Smooth muscle cell of trachea (primary cell): ENCODE results near the gene ZDHHC16. TPM values are rescaled to one million over a fixed set of nuclear protein-coding genes. Genes with fewer than 3 reads are reported as not detected.

Experiments used
- total RNA-seq: library from RNA; depleted of rRNA; stranded (reverse); fragments of >200 nt; gene quantifications from 2 replicates; pipeline ENCODE4 v1.2.1, GENCODE V29; 2014

The ZDHHC16 gene
- total RNA-seq, result 42.6 and 59.0 TPM in 2 replicates

DNA sequence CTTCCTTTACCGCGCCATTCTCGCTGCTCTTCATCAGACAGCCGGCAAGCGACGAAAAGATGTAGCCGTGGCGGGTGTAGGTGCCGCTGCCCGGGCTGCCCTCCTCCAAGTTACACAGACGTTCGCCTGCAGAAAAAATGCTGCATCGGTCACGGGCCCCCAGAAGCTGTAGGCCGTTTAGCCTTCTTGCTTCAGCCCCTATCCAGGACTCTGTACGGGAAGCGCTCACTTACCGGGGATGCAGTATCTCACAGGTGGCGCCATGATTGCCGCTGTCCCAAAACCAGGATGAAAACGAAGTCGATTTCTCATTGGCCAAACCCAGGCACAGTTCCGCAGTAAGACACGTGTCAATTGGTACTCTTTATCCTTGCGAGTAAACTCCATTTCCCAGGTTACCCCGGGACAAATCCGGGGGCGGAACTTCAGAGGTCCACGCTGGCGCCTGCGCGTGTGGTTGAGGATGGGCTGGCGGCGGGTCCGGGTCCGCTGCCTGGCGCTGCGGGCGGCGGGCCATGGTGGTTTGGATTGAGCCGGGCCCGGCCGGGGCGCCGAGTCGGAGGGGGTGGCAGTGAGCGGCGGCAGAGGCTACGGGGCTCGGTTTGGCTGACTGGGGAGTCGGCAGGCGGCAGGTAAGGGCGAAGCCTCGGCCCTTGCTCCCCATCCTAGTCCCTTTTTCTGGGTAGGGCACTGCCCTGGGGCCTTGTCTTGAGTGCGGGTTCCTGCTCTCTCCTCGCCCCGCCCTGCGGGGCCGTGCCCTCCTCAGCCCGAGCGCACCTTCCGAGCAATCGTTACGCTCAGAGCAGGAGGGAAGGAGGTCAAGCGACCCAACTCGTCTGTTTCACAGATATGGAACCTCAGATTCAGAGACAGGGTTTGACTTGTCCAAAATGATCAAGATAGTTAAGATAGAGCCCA, at the start of gene ZDHHC16, which contains the start of gene EXOSC1:
TSS of gene ZDHHC16 (plus strand) at position 454 of the 918 bp plus-strand sequence. CDS start 5,501 bp downstream, outside the sequence.
TSS of gene EXOSC1 (minus strand) at position 285 of the 918 bp plus-strand sequence. CDS start at position 264, 21 bp downstream.

DNA sequence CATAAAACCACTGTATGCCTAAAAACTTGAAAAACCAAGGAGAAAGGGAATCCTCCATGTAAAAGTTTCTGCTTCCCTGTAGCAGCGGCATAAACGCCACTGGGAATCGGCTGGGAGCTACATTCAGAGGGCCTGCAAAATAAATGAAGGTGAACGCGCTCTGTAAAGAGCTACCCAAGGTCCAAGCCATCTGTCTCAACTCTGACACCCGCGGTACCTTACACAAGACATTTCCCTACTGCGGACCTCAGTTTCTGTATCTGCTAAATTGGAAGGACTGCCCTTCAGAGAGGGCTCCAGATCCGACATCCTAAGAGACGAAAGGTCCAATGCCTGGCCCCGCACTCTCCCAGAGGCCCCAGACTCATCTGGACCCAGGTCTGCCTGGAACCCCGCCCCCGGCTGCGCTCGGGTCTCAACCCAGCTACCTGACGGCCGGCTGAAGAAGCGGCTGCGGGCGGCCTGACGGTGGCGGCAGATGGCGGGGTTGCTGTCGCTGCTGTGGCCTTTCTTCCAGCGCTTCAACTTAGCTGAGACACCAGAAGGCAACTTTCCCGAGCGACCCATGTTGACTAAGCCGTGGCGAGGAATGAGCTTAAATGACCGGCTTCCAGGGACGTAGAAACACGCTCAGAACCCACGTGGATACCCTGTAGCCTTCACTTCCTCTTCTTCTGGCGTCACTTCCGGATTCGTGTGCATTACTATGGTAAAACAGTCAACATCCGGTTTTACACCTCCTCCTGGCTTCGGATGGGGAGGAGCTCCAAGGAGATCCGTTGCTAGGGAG, 45.1 kb upstream of the ZDHHC16 start, which contains the start of gene RRP12:
TSS of gene RRP12 (minus strand) at position 676 of the 790 bp plus-strand sequence. CDS start at position 567, 109 bp downstream.

DNA sequence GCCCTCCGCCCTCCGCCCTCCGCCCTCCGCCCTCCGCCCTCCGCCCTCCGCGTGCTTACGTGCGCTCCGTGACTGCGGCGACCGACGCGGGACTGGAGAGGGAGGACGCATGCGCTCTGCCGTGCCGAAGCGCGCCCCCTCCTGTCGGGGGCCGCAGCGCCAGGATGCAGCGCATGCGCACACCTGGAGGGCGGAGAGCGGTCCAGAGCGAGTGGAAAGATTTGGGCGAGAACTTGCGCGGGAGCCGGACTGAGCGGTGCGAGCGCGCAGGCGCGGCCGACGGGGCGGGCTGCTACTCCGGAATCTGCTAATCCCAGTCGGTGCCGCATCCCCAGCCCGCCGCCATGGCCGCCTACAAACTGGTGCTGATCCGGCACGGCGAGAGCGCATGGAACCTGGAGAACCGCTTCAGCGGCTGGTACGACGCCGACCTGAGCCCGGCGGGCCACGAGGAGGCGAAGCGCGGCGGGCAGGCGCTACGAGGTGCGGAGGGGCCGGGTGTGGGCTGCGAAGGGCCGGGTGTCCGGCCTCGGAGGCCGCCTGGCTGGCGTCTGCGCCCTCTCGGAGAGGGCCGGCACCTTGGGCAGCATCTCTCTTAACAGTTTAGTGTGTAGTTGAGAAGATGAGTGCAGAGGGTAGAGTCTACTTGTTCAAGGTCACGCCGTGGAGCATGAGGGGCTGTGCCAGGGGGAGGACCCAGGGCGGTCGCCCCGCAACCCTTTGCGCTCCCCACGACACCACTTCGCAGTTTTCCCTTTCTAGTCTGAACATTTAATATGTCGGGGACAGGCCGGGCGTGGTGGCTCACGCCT, 19.8 kb upstream of the ZDHHC16 start, which contains the start of gene PGAM1:
TSS of gene PGAM1 (plus strand) at position 228 of the 812 bp plus-strand sequence. CDS start at position 345, 117 bp downstream.

DNA sequence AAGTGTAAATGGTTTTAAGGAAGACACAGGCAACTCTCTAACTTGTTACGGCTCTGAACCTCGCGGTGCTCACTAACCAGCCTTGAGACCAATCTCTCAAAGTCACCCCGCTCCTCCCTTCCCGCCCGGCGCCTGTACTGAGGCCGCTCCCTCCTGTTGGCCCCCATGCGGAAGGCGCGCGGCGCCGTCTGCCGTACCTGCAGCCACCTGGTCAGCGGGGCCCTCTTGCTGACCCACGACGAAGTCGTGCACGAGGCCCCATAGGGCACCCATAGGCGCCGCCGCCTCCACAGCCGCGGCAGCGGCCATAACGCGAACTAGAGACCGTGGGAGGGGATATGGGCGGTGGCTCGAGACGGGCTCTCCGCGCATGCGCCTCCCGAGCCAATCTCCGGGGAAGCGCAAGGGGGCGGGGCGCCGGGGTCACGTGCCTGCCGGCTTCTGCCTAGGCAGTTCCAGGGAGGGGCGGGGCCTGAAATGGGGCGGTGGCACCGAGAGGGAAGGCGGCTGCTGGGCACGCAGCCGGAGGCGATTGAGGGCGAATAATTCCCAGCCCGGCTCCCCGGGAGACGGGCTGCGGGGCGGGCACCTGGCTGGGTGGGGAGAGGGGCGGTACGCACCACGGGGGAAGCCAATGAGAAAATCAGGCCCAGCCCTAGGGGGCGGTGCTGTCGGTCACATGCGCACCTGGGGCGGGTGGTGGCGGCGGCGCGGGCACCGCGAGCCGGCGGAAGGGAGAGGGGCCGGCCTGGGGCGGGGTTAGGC, 52.3 kb downstream of the ZDHHC16 start, which contains the start of gene MMS19:
TSS of gene MMS19 (minus strand) at position 347 of the 765 bp plus-strand sequence. CDS start at position 309, 38 bp downstream.

DNA sequence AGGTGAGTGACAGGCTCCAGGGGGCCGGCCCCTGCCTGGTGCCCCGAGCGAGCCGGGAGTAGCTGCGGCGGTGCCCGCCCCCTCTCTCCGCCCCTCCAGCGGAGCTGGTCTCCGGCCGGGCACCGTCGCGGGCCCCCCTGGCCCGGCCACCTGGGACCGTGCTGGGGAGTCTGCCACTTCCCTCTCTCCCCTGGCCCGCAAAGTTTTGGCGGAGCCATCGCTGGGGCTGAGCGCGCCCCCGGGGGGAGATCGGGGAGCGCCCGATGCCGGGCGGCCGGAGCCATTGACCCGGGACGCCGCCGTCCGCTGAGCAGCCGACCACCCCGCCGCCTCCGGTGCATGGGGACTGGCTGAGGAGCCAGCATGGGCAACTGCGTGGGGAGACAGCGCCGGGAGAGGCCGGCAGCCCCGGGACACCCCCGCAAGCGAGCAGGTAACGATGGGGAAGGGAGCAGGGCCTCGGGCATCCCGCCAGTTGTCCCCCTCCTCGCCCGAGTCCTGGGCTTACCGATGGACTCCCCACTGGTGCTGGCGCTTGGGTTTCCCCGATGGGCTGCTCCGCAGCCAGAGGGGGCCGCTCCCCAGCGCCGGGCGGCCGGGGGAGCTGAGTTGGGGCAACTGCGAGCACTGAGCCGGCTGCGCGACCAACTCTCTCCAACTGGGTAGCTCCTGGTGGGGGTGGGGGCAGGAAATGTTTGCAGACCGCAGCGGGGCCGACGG, 53.0 kb downstream of the ZDHHC16 start, which contains the start of gene UBTD1:
TSS of gene UBTD1 (plus strand) at position 84 of the 720 bp plus-strand sequence. CDS start at position 364, 280 bp downstream.

Other genes starting within 250 kb of the ZDHHC16 start
- gene ARHGAP19, start 153.5 kb upstream of the ZDHHC16 start, total RNA-seq, result 3.5 and 11.5 TPM in 2 replicates
- gene FRAT1, start 126.9 kb upstream of the ZDHHC16 start, total RNA-seq, result 3.3 and 3.8 TPM in 2 replicates
- gene FRAT2, start 111.4 kb upstream of the ZDHHC16 start, total RNA-seq, result 4.2 and 5.8 TPM in 2 replicates
- gene RRP12, start 44.8 kb upstream of the ZDHHC16 start, total RNA-seq, result 11.8 and 17.9 TPM in 2 replicates
- 450 and 544 TPM in 2 replicates for gene PGAM1, start 20.0 kb upstream of the ZDHHC16 start, total RNA-seq
- gene EXOSC1, start 169 bp upstream of the ZDHHC16 start, total RNA-seq, result 40.2 and 41.9 TPM in 2 replicates
- 87.3 and 97.9 TPM in 2 replicates for gene MMS19, start 52.2 kb downstream of the ZDHHC16 start, total RNA-seq
- gene UBTD1, start 52.7 kb downstream of the ZDHHC16 start, total RNA-seq, result 17.2 and 36.2 TPM in 2 replicates
- gene ANKRD2, start 126.6 kb downstream of the ZDHHC16 start, total RNA-seq, result 0.50 and 2.3 TPM in 2 replicates
- 1.3 and 3.3 TPM in 2 replicates for gene HOGA1, start 138.2 kb downstream of the ZDHHC16 start, total RNA-seq
- 0.15 TPM in 1 of 2 replicates, not detected in the other for gene C10orf62, start 143.5 kb downstream of the ZDHHC16 start, total RNA-seq
- gene MORN4, start 187.3 kb downstream of the ZDHHC16 start, total RNA-seq, result 3.3 and 3.5 TPM in 2 replicates
- 24.3 and 40.2 TPM in 2 replicates for gene PI4K2A, start 194.5 kb downstream of the ZDHHC16 start, total RNA-seq
- gene AVPI1, start 241.1 kb downstream of the ZDHHC16 start, total RNA-seq, result 46.0 and 91.5 TPM in 2 replicates